ENCODE measurements around the gene IWS1.

IWS1 gene

DNA sequence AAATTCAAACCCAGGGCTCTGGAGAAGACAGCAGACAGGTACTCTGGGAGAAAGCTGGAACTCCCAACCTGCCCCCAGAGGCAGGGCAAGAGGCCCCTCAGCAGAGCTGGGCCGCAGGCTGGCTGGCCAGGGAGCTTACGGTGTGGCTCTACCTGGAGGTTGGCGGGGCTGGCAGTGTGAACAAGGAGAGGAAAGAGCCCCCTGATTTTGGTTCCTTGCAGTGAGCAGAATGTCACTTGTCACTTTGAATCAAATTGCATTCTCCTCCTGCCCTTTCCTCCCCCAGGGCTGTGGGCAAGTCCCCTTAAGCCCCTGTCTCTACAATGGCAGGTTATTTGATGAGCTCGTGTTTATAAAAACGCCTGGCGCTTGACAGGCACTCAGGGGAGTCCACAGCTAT, 41.8 kb upstream of the IWS1 start:
- TF ChIP-seq, protein P1, sequence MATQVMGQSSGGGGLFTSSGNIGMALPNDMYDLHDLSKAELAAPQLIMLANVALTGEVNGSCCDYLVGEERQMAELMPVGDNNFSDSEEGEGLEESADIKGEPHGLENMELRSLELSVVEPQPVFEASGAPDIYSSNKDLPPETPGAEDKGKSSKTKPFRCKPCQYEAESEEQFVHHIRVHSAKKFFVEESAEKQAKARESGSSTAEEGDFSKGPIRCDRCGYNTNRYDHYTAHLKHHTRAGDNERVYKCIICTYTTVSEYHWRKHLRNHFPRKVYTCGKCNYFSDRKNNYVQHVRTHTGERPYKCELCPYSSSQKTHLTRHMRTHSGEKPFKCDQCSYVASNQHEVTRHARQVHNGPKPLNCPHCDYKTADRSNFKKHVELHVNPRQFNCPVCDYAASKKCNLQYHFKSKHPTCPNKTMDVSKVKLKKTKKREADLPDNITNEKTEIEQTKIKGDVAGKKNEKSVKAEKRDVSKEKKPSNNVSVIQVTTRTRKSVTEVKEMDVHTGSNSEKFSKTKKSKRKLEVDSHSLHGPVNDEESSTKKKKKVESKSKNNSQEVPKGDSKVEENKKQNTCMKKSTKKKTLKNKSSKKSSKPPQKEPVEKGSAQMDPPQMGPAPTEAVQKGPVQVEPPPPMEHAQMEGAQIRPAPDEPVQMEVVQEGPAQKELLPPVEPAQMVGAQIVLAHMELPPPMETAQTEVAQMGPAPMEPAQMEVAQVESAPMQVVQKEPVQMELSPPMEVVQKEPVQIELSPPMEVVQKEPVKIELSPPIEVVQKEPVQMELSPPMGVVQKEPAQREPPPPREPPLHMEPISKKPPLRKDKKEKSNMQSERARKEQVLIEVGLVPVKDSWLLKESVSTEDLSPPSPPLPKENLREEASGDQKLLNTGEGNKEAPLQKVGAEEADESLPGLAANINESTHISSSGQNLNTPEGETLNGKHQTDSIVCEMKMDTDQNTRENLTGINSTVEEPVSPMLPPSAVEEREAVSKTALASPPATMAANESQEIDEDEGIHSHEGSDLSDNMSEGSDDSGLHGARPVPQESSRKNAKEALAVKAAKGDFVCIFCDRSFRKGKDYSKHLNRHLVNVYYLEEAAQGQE (IDR thresholded peaks at IDR 0.05; ENCODE audit: insufficient read depth in 1 of 2, low read depth in 2 of 2, low read length in 2 of 2): no peak
- TF ChIP-seq SIN3A (IDR thresholded peaks at IDR 0.05; ENCODE audit: borderline replicate concordance, insufficient read depth, low read length) (no peak), FOXP2 (optimal IDR thresholded peaks at IDR 0.05; ENCODE audit: borderline replicate concordance, extremely low read depth, extremely low read length, insufficient read depth) (no peak), POLR2AphosphoS5 (IDR thresholded peaks at IDR 0.05; ENCODE audit: low read depth, low read length) (no peak), TAF1 (IDR thresholded peaks at IDR 0.05; ENCODE audit: borderline replicate concordance, insufficient read depth, low read length) (no peak)

GRCh38 chr2:127567351-127567854, 41.1 kb upstream of the IWS1 start:
- TF ChIP-seq TAF1 (IDR thresholded peaks at IDR 0.05; ENCODE audit: borderline replicate concordance, insufficient read depth, low read length) (no peak), POLR2AphosphoS5 (IDR thresholded peaks at IDR 0.05; ENCODE audit: low read depth, low read length) (no peak), SIN3A (IDR thresholded peaks at IDR 0.05; ENCODE audit: borderline replicate concordance, insufficient read depth, low read length) (no peak), FOXP2 (optimal IDR thresholded peaks at IDR 0.05; ENCODE audit: borderline replicate concordance, extremely low read depth, extremely low read length, insufficient read depth) (no peak)
- TF ChIP-seq, protein P1 (IDR thresholded peaks at IDR 0.05; ENCODE audit: insufficient read depth in 1 of 2, low read depth in 2 of 2, low read length in 2 of 2): no peak

DNA sequence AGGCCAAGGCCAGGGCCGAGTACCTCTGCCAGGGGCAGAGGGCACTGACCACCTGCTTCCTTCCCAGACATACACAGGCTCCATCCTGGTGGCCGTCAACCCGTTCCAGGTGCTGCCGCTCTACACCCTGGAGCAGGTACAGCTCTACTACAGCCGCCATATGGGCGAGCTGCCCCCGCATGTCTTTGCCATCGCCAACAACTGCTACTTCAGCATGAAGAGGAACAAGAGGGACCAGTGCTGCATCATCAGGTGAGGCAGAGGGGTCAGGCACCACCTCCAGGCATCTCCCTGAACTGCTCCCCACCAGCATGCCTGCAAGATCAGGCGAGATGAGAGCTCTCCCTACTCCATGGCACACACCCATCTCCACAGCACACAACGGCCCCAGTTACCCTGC, 40.3 kb upstream of the IWS1 start:
- no peak for TF ChIP-seq SIN3A (IDR thresholded peaks at IDR 0.05; ENCODE audit: borderline replicate concordance, insufficient read depth, low read length)
- no peak for TF ChIP-seq TAF1 (IDR thresholded peaks at IDR 0.05; ENCODE audit: borderline replicate concordance, insufficient read depth, low read length)
- no peak for TF ChIP-seq POLR2AphosphoS5 (IDR thresholded peaks at IDR 0.05; ENCODE audit: low read depth, low read length)
- TF ChIP-seq FOXP2 (optimal IDR thresholded peaks at IDR 0.05; ENCODE audit: borderline replicate concordance, extremely low read depth, extremely low read length, insufficient read depth): no peak
- TF ChIP-seq, protein P1 (IDR thresholded peaks at IDR 0.05; ENCODE audit: insufficient read depth in 1 of 2, low read depth in 2 of 2, low read length in 2 of 2): no peak

GRCh38 chr2:127566139-127566417, 39.8 kb upstream of the IWS1 start:
- TF ChIP-seq TAF1 (IDR thresholded peaks at IDR 0.05; ENCODE audit: borderline replicate concordance, insufficient read depth, low read length) (no peak), POLR2AphosphoS5 (IDR thresholded peaks at IDR 0.05; ENCODE audit: low read depth, low read length) (no peak), SIN3A (IDR thresholded peaks at IDR 0.05; ENCODE audit: borderline replicate concordance, insufficient read depth, low read length) (no peak), FOXP2 (optimal IDR thresholded peaks at IDR 0.05; ENCODE audit: borderline replicate concordance, extremely low read depth, extremely low read length, insufficient read depth) (no peak)
- TF ChIP-seq, protein P1 (IDR thresholded peaks at IDR 0.05; ENCODE audit: insufficient read depth in 1 of 2, low read depth in 2 of 2, low read length in 2 of 2): no peak

All from PFSK-1 (cell line).